ENCODE measurements around the gene KLRD1. TPM values are rescaled to one million over a fixed set of nuclear protein-coding genes. Genes with fewer than 3 reads are reported as not detected.

Gene KLRD1
- total and polyA plus RNA-seq, 2 of the 4 experiments (the other 2 are of a cell fraction), result under 0.01 TPM

DNA sequence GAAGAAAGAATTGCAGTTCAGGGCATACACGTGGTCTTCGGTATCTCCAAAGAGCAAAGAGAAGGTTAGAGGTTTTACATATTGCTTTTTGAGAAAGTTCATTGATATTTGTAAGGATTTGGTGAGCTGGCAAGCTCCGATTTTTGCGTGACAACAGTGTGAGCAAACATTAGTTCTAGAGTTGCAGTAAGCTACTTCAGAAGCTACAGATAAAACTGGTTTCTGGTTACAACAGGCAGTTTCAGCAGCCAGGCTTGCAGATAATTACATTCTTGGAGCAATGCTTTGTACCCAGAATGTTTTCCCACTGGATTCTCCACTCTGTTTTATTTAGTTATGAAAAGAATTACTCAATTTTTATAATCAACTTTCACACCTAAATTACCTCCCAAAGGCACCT lies 54.0 kb downstream of the KLRD1 start:
- CTCF ChIA-PET, result no interaction called here
- H2BK15ac ChIP-seq (ENCODE audit: low read depth, low read length), result no peak overlapping the region
- no peak overlapping the region for H2BK20ac ChIP-seq (ENCODE audit: low read depth, low read length)
- no peak overlapping the region for H2BK5ac ChIP-seq (ENCODE audit: low read depth, low read length, poor library complexity, severe bottlenecking)
- no peak overlapping the region for H3K4ac ChIP-seq (ENCODE audit: low read depth, low read length)
- H4K91ac ChIP-seq (ENCODE audit: insufficient read depth, low read depth, low read length), result no peak overlapping the region
- no peaks in the 10 kb centered on the region for H3K79me1 ChIP-seq (ENCODE audit: low read depth in 1 of 2, low read length in 2 of 2)
- dilution Hi-C loops (cut with HindIII; ENCODE audit: low sequenced_read_pairs, unreplicated experiment), result no loop called here
- in situ Hi-C loops (cut with MboI; ENCODE audit: low sequenced_read_pairs), result no loop called here
- H3K9me3 ChIP-seq (ENCODE audit: control insufficient read depth, insufficient read depth, low read length), result no peaks in the 10 kb centered on the region
- H3K4me1 ChIP-seq (ENCODE audit: control insufficient read depth, insufficient read depth, low read length), result peaks cover 24% of the 10 kb centered on the region
- H3K36me3 ChIP-seq (ENCODE audit: control insufficient read depth, insufficient read depth, low read length), result no peaks in the 10 kb centered on the region
- H2AK5ac ChIP-seq (ENCODE audit: low read depth, low read length), result no peak overlapping the region
- no peak overlapping the region for H3K18ac ChIP-seq (ENCODE audit: low read depth, low read length)
- no peak overlapping the region for H3K9ac ChIP-seq (ENCODE audit: low read depth, low read length)
- DNase-seq (peak; percentile 78), ATAC-seq (ENCODE audit: low read depth) (peak; percentile 30)
- no peak overlapping the region for H4K8ac ChIP-seq (ENCODE audit: low read depth in 2 of 2, low read length in 2 of 2)
- no peak overlapping the region for H2AFZ ChIP-seq (replicated peaks; ENCODE audit: low read length, poor library complexity)
- TF ChIP-seq MAZ (IDR thresholded peaks at IDR 0.05; ENCODE audit: borderline replicate concordance, low read depth, low read length), result no peak
- TF ChIP-seq, protein P1, sequence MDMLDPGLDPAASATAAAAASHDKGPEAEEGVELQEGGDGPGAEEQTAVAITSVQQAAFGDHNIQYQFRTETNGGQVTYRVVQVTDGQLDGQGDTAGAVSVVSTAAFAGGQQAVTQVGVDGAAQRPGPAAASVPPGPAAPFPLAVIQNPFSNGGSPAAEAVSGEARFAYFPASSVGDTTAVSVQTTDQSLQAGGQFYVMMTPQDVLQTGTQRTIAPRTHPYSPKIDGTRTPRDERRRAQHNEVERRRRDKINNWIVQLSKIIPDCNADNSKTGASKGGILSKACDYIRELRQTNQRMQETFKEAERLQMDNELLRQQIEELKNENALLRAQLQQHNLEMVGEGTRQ (IDR thresholded peaks at IDR 0.05; ENCODE audit: low read depth, low read length), result no peak
- TF ChIP-seq SMC3 (IDR thresholded peaks at IDR 0.05; ENCODE audit: low read depth, low read length), result no peak
- TF ChIP-seq, protein P2, sequence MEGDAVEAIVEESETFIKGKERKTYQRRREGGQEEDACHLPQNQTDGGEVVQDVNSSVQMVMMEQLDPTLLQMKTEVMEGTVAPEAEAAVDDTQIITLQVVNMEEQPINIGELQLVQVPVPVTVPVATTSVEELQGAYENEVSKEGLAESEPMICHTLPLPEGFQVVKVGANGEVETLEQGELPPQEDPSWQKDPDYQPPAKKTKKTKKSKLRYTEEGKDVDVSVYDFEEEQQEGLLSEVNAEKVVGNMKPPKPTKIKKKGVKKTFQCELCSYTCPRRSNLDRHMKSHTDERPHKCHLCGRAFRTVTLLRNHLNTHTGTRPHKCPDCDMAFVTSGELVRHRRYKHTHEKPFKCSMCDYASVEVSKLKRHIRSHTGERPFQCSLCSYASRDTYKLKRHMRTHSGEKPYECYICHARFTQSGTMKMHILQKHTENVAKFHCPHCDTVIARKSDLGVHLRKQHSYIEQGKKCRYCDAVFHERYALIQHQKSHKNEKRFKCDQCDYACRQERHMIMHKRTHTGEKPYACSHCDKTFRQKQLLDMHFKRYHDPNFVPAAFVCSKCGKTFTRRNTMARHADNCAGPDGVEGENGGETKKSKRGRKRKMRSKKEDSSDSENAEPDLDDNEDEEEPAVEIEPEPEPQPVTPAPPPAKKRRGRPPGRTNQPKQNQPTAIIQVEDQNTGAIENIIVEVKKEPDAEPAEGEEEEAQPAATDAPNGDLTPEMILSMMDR (conservative IDR thresholded peaks at IDR 0.05; ENCODE audit: low read depth, low read length), result no peak
- TF ChIP-seq CEBPB (IDR thresholded peaks at IDR 0.05; ENCODE audit: low read depth, low read length), result no peak; the same call in 1 of the 2 replicates
- TF ChIP-seq CHD1 (IDR thresholded peaks at IDR 0.05; ENCODE audit: low read depth, low read length), result no peak
- no peak for TF ChIP-seq POLR2A (IDR thresholded peaks at IDR 0.05; ENCODE audit: low read depth, low read length)
- no peak for TF ChIP-seq RFX5 (IDR thresholded peaks at IDR 0.05; ENCODE audit: low read depth, low read length)
- TF ChIP-seq BHLHE40 (IDR thresholded peaks at IDR 0.05; ENCODE audit: low read depth, low read length), result no peak
- 81% methylated on average over 2 of the region's 4 CpGs; no CpG with 5 or more reads in 1 of the 2 experiments for WGBS, 2 experiments (ENCODE audit: extremely low coverage in 2 of 2, insufficient read length in 1 of 2)
- H3K56ac ChIP-seq (ENCODE audit: extremely low read depth, insufficient read depth, low read length), result no peak overlapping the region
- H2AK9ac ChIP-seq (replicated peaks; ENCODE audit: low read depth, low read length, poor library complexity), result no peak overlapping the region
- no peak overlapping the region for H3K27ac ChIP-seq (ENCODE audit: insufficient read depth, low read length)
- H3K23ac ChIP-seq (ENCODE audit: low read depth, low read length), result no peak overlapping the region
- H3K14ac ChIP-seq (replicated peaks; ENCODE audit: low read depth, low read length), result no peak overlapping the region
- BruUV-seq (replicated peaks), result no TSS peak
- no peaks in the 10 kb centered on the region for H3K27me3 ChIP-seq (ENCODE audit: control insufficient read depth, insufficient read depth, low read length)
- intact Hi-C loops (cut with micrococcal nuclease), result no loop called here
- POLR2A ChIA-PET (ENCODE audit: unreplicated experiment), result no interaction called here
- no peaks in the 10 kb centered on the region for H3K9me1 ChIP-seq (ENCODE audit: insufficient read depth, low read length)
- no peak overlapping the region for H2BK120ac ChIP-seq (ENCODE audit: low read depth, low read length)
- H3K4me3 ChIP-seq (ENCODE audit: insufficient read depth, low read depth, low read length), result no peak overlapping the region
- H4K20me1 ChIP-seq (ENCODE audit: insufficient read depth, low read length), result no peaks in the 10 kb centered on the region
- H3K4me2 ChIP-seq (ENCODE audit: low read depth, low read length), result no peak overlapping the region; the same call in 1 of the 2 replicates
- no peak overlapping the region for H4K5ac ChIP-seq (ENCODE audit: low read depth, low read length)
